T-helper 1 cell treated with Interleukin-12 subunit alpha and Interleukin-12 subunit beta and Interleukin-4 antibody, amounts not matched to agents 30 ng/mL and 1 ng/mL, for 36 hours (primary cell): ENCODE data around the gene ERVV-1. TPM values are rescaled to one million over a fixed set of nuclear protein-coding genes. Genes with fewer than 3 reads are reported as not detected.
"Not testable (repeated sequence)": the region's sequence is repeated elsewhere in the genome, so short reads cannot be mapped to it uniquely, and the experiment has no call there.

Source experiments
- intact Hi-C: fragments of 100-400 bp; cut with micrococcal nuclease; formaldehyde crosslinking; loops from one replicate; pipeline ENCODE4 v1.15.1; 2024
- total RNA-seq: library from RNA; stranded (reverse); gene quantifications from 2 replicates; pipeline ENCODE4 v1.2.3, GENCODE V29; 2022

ERVV-1 gene
- total RNA-seq = not detected in 2 replicates

GRCh38 chr19:53013621-53014020, at the start of gene ERVV-1:
Gene ERVV-1, plus strand, starts transcription at chr19:53013921. Its CDS starts 170 bp downstream, at chr19:53014091.
- intact Hi-C loops = no loop called here

- intact Hi-C loops = no loop called here
Observed at GRCh38 chr19:52967772-52968171, 45.9 kb upstream of the ERVV-1 start.

GRCh38 chr19:52981329-52981728, 32.4 kb upstream of the ERVV-1 start:
- intact Hi-C loops = no loop called here

GRCh38 chr19:52983167-52983566, 30.6 kb upstream of the ERVV-1 start:
- intact Hi-C loops = not testable (repeated sequence)

- intact Hi-C loops = no loop called here
Observed at GRCh38 chr19:52987221-52987620, 26.5 kb upstream of the ERVV-1 start.

GRCh38 chr19:52988506-52988905, 25.2 kb upstream of the ERVV-1 start:
- intact Hi-C loops = no loop called here

GRCh38 chr19:52990759-52991418, 22.8 kb upstream of the ERVV-1 start:
- intact Hi-C loops = loop anchor here (5.0 kb wide), 1 partner anchor 476 kb away; the partner anchor contains the start of gene ZNF813

GRCh38 chr19:52991484-52991883, 22.2 kb upstream of the ERVV-1 start:
- intact Hi-C loops = loop anchor here (5.0 kb wide), 1 partner anchor 476 kb away; the partner anchor contains the start of gene ZNF813

- intact Hi-C loops = loop anchor here (1.0 to 5.0 kb wide), 10 partner anchors 30 to 475 kb away; partner anchors contain the start of genes ZNF160, ZNF320, ZNF525 and ZNF665
Observed at GRCh38 chr19:52992109-52993004, 21.4 kb upstream of the ERVV-1 start.

- intact Hi-C loops = loop anchor here (1.0 to 5.0 kb wide), 10 partner anchors 31 to 474 kb away; partner anchors contain the start of genes ZNF160, ZNF320, ZNF525 and ZNF665
Observed at GRCh38 chr19:52993342-52994178, 20.2 kb upstream of the ERVV-1 start.

GRCh38 chr19:52995711-52996110, 18.0 kb upstream of the ERVV-1 start:
- intact Hi-C loops = no loop called here

- intact Hi-C loops = no loop called here
Observed at GRCh38 chr19:52997975-52998374, 15.7 kb upstream of the ERVV-1 start.

- intact Hi-C loops = no loop called here
Observed at GRCh38 chr19:53002479-53002878, 11.2 kb upstream of the ERVV-1 start.

- intact Hi-C loops = no loop called here
Observed at GRCh38 chr19:53004242-53004641, 9.5 kb upstream of the ERVV-1 start.

GRCh38 chr19:53007200-53007599, 6.5 kb upstream of the ERVV-1 start:
- intact Hi-C loops = no loop called here

- intact Hi-C loops = no loop called here
Observed at GRCh38 chr19:53007606-53008005, 6.1 kb upstream of the ERVV-1 start.

- intact Hi-C loops = no loop called here
Observed at GRCh38 chr19:53008061-53008778, 5.5 kb upstream of the ERVV-1 start.

- intact Hi-C loops = no loop called here
Observed at GRCh38 chr19:53010494-53010893, 3.2 kb upstream of the ERVV-1 start.

GRCh38 chr19:53012006-53012405, 1.7 kb upstream of the ERVV-1 start:
- intact Hi-C loops = no loop called here

GRCh38 chr19:53015159-53015558, 1.4 kb downstream of the ERVV-1 start:
- intact Hi-C loops = no loop called here

GRCh38 chr19:53015730-53016129, 2.0 kb downstream of the ERVV-1 start:
- intact Hi-C loops = no loop called here
